K562 (cell line): ENCODE measurements around the gene NVL. TPM values are rescaled to one million over a fixed set of nuclear protein-coding genes. Genes with fewer than 3 reads are reported as not detected.

Experiments used
- ARID1B ChIP-seq: fragments of 450-650 bp; IDR thresholded peaks from 2 replicates; pipeline ENCODE4 v1.6.1; 2016; ENCODE audit warnings: antibody characterized with exemption, mild to moderate bottlenecking, inconsistent platforms
- ATF4 ChIP-seq: fragments of 450-650 bp; formaldehyde crosslinking; IDR thresholded peaks from 2 replicates; pipeline ENCODE4 v1.4.0; 2022; ENCODE audit warnings: mild to moderate bottlenecking, moderate library complexity
- CBX8 ChIP-seq: fragments of 200-600 bp; sonication (generic); IDR thresholded peaks from 2 replicates; pipeline ENCODE4 v1.6.1; 2012; ENCODE audit warnings: borderline replicate concordance, mixed run types, low read depth, mild to moderate bottlenecking, moderate library complexity, mixed read lengths, low read length, control low read depth, inconsistent platforms; ENCODE audit not compliant: poor library complexity, severe bottlenecking; ENCODE audit errors: extremely low read depth
- CEBPG ChIP-seq, 3 experiments: fragments of 200-800 bp in 1 of 3; sonication (Bioruptor generic) in 1 of 3; sonication (generic) in 1 of 3; formaldehyde crosslinking in 1 of 3; IDR thresholded peaks in 2 of 3; conservative IDR thresholded peaks in 1 of 3; 2 replicates each; pipeline versions ENCODE4 v1.6.1 to v1.8.0; 2016 to 2022; ENCODE audit warnings: missing compliant biosample characterization in 2 of 3, missing genetic modification characterization in 2 of 3, mild to moderate bottlenecking in 1 of 3, missing genetic modification reagents in 1 of 3
- GTF2B ChIP-seq: IDR thresholded peaks from 2 replicates; pipeline ENCODE4 v1.6.1; 2011; ENCODE audit not compliant: insufficient read length; ENCODE audit errors: extremely low read depth
- NFE2L1 ChIP-seq: fragments of 450-650 bp; IDR thresholded peaks from 2 replicates; pipeline ENCODE4 v1.6.1; 2016; ENCODE audit warnings: missing genetic modification characterization, low read depth, mild to moderate bottlenecking, missing compliant biosample characterization, moderate library complexity, borderline replicate concordance
- RUNX1 ChIP-seq: sonication (generic); IDR thresholded peaks from 2 replicates; pipeline ENCODE4 v1.6.1; 2016; ENCODE audit warnings: antibody characterized with exemption, low read depth
- STAT5A ChIP-seq: IDR thresholded peaks from 2 replicates; pipeline ENCODE4 v1.6.1; 2012; ENCODE audit warnings: low read length, inconsistent platforms, borderline replicate concordance
- TBP ChIP-seq: optimal IDR thresholded peaks from 2 replicates; pipeline ENCODE3; 2011; ENCODE audit warnings: low read depth, low read length, improper control_type of control experiment
- TSHZ1 ChIP-seq: fragments of 250-450 bp; sonication (Bioruptor Pico); IDR thresholded peaks from 2 replicates; pipeline ENCODE4 v1.4.0; 2020; ENCODE audit warnings: mild to moderate bottlenecking, moderate library complexity
- ZNF79 ChIP-seq: fragments of 250-450 bp; sonication (Bioruptor Pico); IDR thresholded peaks from 2 replicates; pipeline ENCODE4 v1.4.0; 2020; ENCODE audit warnings: low read depth, mild to moderate bottlenecking, moderate library complexity
- polyA plus RNA-seq, 8 experiments: library from polyadenylated mRNA; depleted of rRNA in 4 of 8; stranded (reverse) in 5 of 8; unstranded in 3 of 8; fragments of >200 nt; fragmentation: Nextera tagmentation in 2 of 8; fragmentation: Illumina TruSeq in 1 of 8; extraction: Ambion mirVana in 2 of 8; extraction: Trizol in 1 of 8; gene quantifications; 2 replicates each; pipeline versions ENCODE4 v1.2.1 to v1.2.3, GENCODE V29; 2011 to 2014; ENCODE audit warnings: inconsistent platforms in 1 of 8, missing spikeins in 1 of 8
- total RNA-seq, 7 experiments: library from RNA; depleted of rRNA in 6 of 7; stranded (reverse); fragments of >200 nt in 6 of 7; fragmentation: Illumina TruSeq in 2 of 7; extraction: Trizol in 2 of 7; gene quantifications; 2 replicates each; pipeline versions ENCODE4 v1.2.1 to v1.2.3, GENCODE V29; 2011 to 2021; ENCODE audit warnings: low replicate concordance in 1 of 7

The NVL gene
- total and polyA plus RNA-seq, 9 of the 15 experiments (the other 6 are each of a cell fraction or from before 2014, with no cell fraction given) = 32.5 to 86.6 (median 62.9) TPM

GRCh38 chr1:224273641-224274040, 56.3 kb downstream of the NVL start (continued):
- TF ChIP-seq TSHZ1 (CRISPR knock-in tag) (no peak), NFE2L1 (tag) (no peak), STAT5A (no peak), ATF4 (CRISPR knock-in tag) (no peak), CEBPG (CRISPR knock-in tag; IDR thresholded peaks at IDR 0.05) (no peak), CEBPG (tag; conservative IDR thresholded peaks at IDR 0.05 in 1 of 2, IDR thresholded peaks at IDR 0.05 in 1 of 2) (0 out of 4 replicates have a peak, but pooled peaks of 1 of the 2 experiments have one; percentile 19), RUNX1 (no peak), ARID1B (no peak), GTF2B (no peak), ZNF79 (CRISPR knock-in tag) (no peak), CBX8 (no peak), TBP (no peak)
